ENCODE measurements around the gene PPFIA1.

The PPFIA1 gene

GRCh38 chr11:70433526-70433925 is 163.0 kb downstream of the PPFIA1 start:
- no peak for DNase-seq (ENCODE audit: low spot score)
